Kidney epithelial cell (primary cell): ENCODE results near the gene IGSF9. TPM values are rescaled to one million over a fixed set of nuclear protein-coding genes. Genes with fewer than 3 reads are reported as not detected.

ENCODE experiments used
- DNase-seq: peaks from one replicate; pipeline ENCODE4 v3.0.0-alpha.2; 2010; ENCODE audit warnings: low read depth
- H3K27me3 ChIP-seq: 2 replicates; pipeline ENCODE4 v1.6.0; 2011; ENCODE audit warnings: low read length; ENCODE audit not compliant: control insufficient read depth, insufficient read depth
- H3K36me3 ChIP-seq: 2 replicates; pipeline ENCODE4 v1.5.1; 2011; ENCODE audit warnings: low read length; ENCODE audit not compliant: control insufficient read depth, insufficient read depth
- H3K4me3 ChIP-seq: 2 replicates; pipeline ENCODE4 v1.5.1; 2011; ENCODE audit warnings: low read depth, mild to moderate bottlenecking, control low read depth, low read length
- total RNA-seq: library from RNA; depleted of rRNA; stranded (reverse); fragments of >200 nt; gene quantifications from 2 replicates; pipeline ENCODE4 v1.2.3, GENCODE V29; 2015
- TF ChIP-seq, protein P1 (sequence below): IDR thresholded peaks from 2 replicates; pipeline ENCODE4 v1.5.1; 2011; ENCODE audit warnings: mild to moderate bottlenecking, moderate library complexity, low read length, control low read depth, inconsistent platforms; ENCODE audit not compliant: insufficient read depth, poor library complexity, severe bottlenecking

Gene IGSF9
- total RNA-seq, 1 donor from 2014 or later, result 1.7 TPM

DNA sequence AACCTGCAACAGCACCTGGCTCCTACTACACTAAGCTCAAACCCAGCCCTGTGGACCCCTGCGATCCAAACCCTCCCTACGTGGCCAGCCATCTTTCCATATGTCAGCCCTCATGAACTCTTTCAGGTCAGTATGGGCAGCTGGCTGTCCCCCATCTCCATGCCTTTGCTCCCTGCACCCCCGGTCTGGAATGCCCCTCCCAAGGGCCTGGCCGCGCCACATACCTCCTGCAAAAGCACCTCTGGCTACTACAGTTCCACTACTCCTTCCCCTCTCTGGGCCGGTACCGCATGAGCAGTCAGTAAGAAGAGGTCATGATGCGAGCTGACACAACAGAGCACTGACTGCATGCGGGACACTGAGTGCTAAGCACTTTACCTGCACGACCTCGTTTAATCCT is 10.1 kb downstream of the IGSF9 start:
- H3K27me3 ChIP-seq, result peaks cover 3% of the 10 kb centered on the region
- no peak overlapping the region for H3K4me3 ChIP-seq
- no peak for DNase-seq
- TF ChIP-seq, protein P1, sequence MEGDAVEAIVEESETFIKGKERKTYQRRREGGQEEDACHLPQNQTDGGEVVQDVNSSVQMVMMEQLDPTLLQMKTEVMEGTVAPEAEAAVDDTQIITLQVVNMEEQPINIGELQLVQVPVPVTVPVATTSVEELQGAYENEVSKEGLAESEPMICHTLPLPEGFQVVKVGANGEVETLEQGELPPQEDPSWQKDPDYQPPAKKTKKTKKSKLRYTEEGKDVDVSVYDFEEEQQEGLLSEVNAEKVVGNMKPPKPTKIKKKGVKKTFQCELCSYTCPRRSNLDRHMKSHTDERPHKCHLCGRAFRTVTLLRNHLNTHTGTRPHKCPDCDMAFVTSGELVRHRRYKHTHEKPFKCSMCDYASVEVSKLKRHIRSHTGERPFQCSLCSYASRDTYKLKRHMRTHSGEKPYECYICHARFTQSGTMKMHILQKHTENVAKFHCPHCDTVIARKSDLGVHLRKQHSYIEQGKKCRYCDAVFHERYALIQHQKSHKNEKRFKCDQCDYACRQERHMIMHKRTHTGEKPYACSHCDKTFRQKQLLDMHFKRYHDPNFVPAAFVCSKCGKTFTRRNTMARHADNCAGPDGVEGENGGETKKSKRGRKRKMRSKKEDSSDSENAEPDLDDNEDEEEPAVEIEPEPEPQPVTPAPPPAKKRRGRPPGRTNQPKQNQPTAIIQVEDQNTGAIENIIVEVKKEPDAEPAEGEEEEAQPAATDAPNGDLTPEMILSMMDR, result no peak
- H3K36me3 ChIP-seq, result no peaks in the 10 kb centered on the region

DNA sequence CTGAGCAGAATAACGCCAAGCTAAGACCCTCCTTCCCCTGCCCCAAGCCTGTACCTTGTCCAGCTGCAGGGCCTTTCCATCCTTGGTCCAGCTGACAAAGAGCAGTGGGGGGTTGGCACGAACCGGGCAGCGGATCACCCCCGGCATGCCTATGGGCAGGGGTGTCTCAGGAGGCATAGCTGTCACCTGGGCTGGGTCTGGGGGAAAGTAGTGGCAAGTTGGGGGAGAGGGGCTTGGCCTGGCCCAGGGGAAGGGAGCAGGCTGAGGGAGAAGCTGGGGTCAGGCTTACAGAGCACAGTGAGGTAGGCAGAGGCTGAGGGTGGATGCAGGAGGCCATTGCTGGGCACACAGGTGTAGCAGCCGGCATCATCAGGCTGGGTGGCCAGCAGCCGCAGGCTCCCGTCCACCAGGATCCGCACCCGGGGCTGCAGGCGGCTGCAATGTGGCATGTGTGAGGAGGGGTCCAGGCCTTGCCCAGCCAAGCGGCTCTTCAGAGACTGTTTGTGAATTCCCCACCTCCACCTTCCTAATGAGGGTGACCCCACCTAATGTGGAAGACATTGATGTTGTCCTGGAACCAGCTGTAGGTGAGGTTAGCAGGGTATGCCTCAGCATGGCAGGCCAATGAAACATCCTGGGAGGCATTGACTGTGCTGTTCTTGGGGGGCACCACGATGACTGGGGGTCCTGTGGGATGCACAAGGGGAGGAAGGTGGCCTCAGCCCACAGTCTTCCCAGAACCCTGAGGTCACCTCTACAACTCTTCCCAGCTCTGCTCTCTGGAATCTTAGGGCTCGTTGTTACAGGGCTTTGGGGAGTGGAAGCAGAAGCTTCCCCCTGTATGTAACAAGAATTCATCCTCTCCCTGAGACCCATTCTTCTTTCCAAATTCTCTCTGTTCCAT is 11.0 kb downstream of the IGSF9 start:
- no peaks in the 10 kb centered on the region for H3K36me3 ChIP-seq
- peaks cover 3% of the 10 kb centered on the region for H3K27me3 ChIP-seq
- DNase-seq, result no peak
- TF ChIP-seq, protein P1, result no peak
- no peak overlapping the region for H3K4me3 ChIP-seq

GRCh38 chr1:159933347-159933746 is 12.1 kb downstream of the IGSF9 start:
- Histone ChIP-seq H3K27me3 (peaks cover 2% of the 10 kb centered on the region), H3K36me3 (no peaks in the 10 kb centered on the region), H3K4me3 (no peak overlapping the region)
- DNase-seq, result no peak
- TF ChIP-seq, protein P1, result no peak

GRCh38 chr1:159932296-159933285 is 12.8 kb downstream of the IGSF9 start:
- TF ChIP-seq, protein P1, result no peak
- no peaks in the 10 kb centered on the region for H3K27me3 ChIP-seq
- H3K4me3 ChIP-seq, result no peak overlapping the region
- H3K36me3 ChIP-seq, result no peaks in the 10 kb centered on the region
- DNase-seq, result no peak

DNA sequence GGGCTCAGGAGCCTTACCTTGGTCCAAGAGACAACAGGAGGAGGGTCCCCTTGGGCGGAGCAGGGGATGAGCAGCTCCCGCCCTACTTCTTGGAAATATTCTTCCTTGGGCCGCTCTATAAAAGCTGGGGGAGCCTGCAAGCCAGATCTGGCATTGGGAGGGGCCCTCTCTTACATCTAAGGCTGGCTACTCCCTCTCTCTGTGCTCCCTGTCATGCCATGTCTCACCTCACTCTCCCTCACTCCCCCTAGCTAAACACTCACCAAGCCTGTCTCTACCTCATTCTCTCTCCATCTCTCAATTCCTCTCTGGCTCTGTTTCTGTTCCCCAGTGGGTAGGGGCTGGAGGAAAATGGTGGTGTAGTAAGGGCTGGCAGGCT is 13.6 kb downstream of the IGSF9 start:
- Histone ChIP-seq H3K36me3 (no peaks in the 10 kb centered on the region), H3K4me3 (no peak overlapping the region), H3K27me3 (no peaks in the 10 kb centered on the region)
- TF ChIP-seq, protein P1, result no peak
- DNase-seq, result no peak
